Esophagus muscularis mucosa (tissue), 4 donors: Measurements from ENCODE around the gene THOC6. TPM values are rescaled to one million over a fixed set of nuclear protein-coding genes. Genes with fewer than 3 reads are reported as not detected.

ENCODE experiments used
- DNase-seq: peaks from one replicate; pipeline ENCODE4 v3.0.0-alpha.2; 2017; ENCODE audit errors: extremely low spot score
- H3K27ac ChIP-seq, 4 donors: fragments of 200-600 bp; sonication (generic); replicated peaks in 1 of 4; 1 replicate in 3 of 4; 2 replicates in 1 of 4; pipeline ENCODE4 v1.5.1; 2016 to 2019; ENCODE audit warnings: mild to moderate bottlenecking in 1 of 4
- H3K27me3 ChIP-seq, 4 donors: fragments of 200-600 bp; sonication (generic); one replicate each; pipeline versions ENCODE4 v1.5.1 to v1.6.0; 2016 to 2019
- H3K36me3 ChIP-seq, 4 donors: fragments of 200-600 bp; sonication (generic); one replicate each; pipeline ENCODE4 v1.5.1; 2016 to 2019
- H3K4me1 ChIP-seq, 4 donors: fragments of 200-600 bp; sonication (generic); one replicate each; pipeline ENCODE4 v1.5.1; 2016 to 2019
- H3K4me3 ChIP-seq, 4 donors: fragments of 200-600 bp; sonication (generic); 1 replicate in 2 of 4; 2 replicates in 2 of 4; pipeline ENCODE4 v1.5.1; 2016 to 2019; ENCODE audit warnings: mild to moderate bottlenecking in 4 of 4, moderate library complexity in 1 of 4
- H3K9me3 ChIP-seq, 4 donors: fragments of 200-600 bp; sonication (generic); 1 replicate in 3 of 4; 2 replicates in 1 of 4; pipeline ENCODE4 v1.5.1; 2016 to 2019
- EP300 ChIP-seq: sonication (generic); formaldehyde crosslinking; IDR thresholded peaks from one replicate; pipeline ENCODE4 v1.6.1; 2017; ENCODE audit warnings: antibody characterized with exemption
- POLR2A ChIP-seq: fragments of 450-650 bp; IDR thresholded peaks from one replicate; pipeline ENCODE4 v1.6.1; 2017; ENCODE audit warnings: antibody characterized with exemption, moderate library complexity, mild to moderate bottlenecking, low read depth
- POLR2AphosphoS5 ChIP-seq, 2 donors: sonication (generic); formaldehyde crosslinking; IDR thresholded peaks; one replicate each; pipeline ENCODE4 v1.6.1; 2017; ENCODE audit warnings: antibody characterized with exemption in 2 of 2
- WGBS: methylation state at CpG from one replicate; pipeline ENCODE4 v1.1.5; 2018; 5-methylcytosine and 5-hydroxymethylcytosine counted together
- intact Hi-C: fragments of 100-400 bp; cut with DNase I; formaldehyde crosslinking; loops from one replicate; pipeline ENCODE4 v1.15.1; 2023
- total RNA-seq, 4 donors: library from RNA; depleted of rRNA; stranded (reverse); fragments of >200 nt; gene quantifications; one replicate each; pipeline versions ENCODE4 v1.1.0 to v1.2.1, GENCODE V29; 2016
- TF ChIP-seq, protein P1 (sequence below), 3 experiments: fragments of 200-600 bp in 2 of 3; fragments of 450-650 bp in 1 of 3; sonication (generic) in 2 of 3; IDR thresholded peaks; one replicate each; pipeline ENCODE4 v1.5.1; 2017 to 2019; ENCODE audit warnings: antibody characterized with exemption in 3 of 3, mild to moderate bottlenecking in 2 of 3, moderate library complexity in 1 of 3

The THOC6 gene
- total RNA-seq, 4 donors from 2014 or later: 14.1 to 27.9 (median 23.0) TPM

DNA sequence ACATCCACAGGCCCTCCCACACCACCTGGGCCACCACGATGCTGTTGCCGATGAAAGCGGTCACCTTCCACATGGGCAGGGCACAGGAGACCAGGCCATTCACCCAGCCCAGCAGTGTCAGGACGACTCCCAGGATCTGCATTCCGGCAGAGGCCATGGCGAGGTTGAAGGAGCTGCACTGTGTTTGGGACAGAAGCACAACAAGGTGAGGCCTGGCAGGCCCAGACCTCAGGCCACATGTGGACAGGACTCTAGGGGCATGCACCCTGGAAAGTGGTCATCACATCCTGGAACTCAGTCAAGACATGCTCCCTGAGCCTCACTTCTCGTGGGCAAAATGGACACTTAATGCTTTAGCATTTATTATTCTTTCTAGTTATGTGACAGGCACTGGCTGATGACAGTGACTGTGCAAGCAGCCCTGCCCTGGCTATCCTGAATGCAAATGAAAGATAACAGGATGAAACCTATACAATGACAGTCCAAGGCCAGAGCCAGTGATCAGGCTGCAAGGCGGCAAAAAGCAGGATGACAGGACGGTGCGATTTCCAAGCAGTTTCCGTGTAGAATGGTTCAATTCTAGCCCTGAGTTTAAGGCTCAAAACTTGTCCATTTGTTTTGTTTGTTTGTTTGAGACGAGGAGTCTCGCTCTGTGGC, 7.8 kb upstream of the THOC6 start:
- peaks cover 12 to 28% (median 24%) of the 10 kb centered on the region in 4 donors for H3K4me1 ChIP-seq
- no peaks in the 10 kb centered on the region for H3K36me3 ChIP-seq
- no peak for DNase-seq
- 92% methylated on average over 7 of the region's 13 CpGs for WGBS
- H3K4me3 ChIP-seq: no peak overlapping the region
- intact Hi-C loops: no loop called here
- no peaks in the 10 kb centered on the region for H3K9me3 ChIP-seq
- no peak for TF ChIP-seq EP300
- TF ChIP-seq, protein P1, sequence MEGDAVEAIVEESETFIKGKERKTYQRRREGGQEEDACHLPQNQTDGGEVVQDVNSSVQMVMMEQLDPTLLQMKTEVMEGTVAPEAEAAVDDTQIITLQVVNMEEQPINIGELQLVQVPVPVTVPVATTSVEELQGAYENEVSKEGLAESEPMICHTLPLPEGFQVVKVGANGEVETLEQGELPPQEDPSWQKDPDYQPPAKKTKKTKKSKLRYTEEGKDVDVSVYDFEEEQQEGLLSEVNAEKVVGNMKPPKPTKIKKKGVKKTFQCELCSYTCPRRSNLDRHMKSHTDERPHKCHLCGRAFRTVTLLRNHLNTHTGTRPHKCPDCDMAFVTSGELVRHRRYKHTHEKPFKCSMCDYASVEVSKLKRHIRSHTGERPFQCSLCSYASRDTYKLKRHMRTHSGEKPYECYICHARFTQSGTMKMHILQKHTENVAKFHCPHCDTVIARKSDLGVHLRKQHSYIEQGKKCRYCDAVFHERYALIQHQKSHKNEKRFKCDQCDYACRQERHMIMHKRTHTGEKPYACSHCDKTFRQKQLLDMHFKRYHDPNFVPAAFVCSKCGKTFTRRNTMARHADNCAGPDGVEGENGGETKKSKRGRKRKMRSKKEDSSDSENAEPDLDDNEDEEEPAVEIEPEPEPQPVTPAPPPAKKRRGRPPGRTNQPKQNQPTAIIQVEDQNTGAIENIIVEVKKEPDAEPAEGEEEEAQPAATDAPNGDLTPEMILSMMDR (IDR thresholded peaks at IDR 0.05): no peak
- no peak for TF ChIP-seq POLR2A
- no peak for TF ChIP-seq POLR2AphosphoS5 (IDR thresholded peaks at IDR 0.05)
- peaks cover 0 to 69% (median 36%) of the 10 kb centered on the region in 4 donors for H3K27me3 ChIP-seq
- no peak overlapping the region for H3K27ac ChIP-seq

DNA sequence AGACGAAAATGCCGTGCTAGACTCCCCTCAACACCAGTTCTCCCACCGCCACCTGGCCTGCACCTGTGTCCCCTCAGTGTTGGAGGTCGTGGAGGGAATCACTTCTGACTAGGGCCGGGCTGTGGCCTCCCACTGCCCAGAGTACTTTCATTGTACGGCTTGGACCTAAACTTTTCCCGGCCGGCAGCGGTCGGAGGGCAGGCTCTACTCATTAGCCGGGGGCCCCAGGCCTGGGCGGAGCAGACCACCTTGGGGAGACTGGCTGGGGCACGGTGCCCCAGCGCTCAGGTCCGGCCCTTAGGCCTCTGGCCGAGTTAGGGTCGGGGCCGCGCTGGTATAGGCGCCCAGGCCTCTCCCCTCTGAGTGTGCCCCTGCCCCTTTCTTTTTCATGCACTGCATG, 6.5 kb upstream of the THOC6 start:
- DNase-seq: no peak
- intact Hi-C loops: no loop called here
- Histone ChIP-seq H3K4me1 (peaks cover 25 to 42% (median 37%) of the 10 kb centered on the region in 4 donors), H3K9me3 (no peaks in the 10 kb centered on the region), H3K27me3 (peaks cover 0 to 57% (median 27%) of the 10 kb centered on the region in 4 donors), H3K36me3 (peaks cover 0 to 4% (median 0%) of the 10 kb centered on the region in 4 donors), H3K27ac (no peak overlapping the region), H3K4me3 (no peak overlapping the region)
- 72% methylated on average over 9 of the region's 20 CpGs for WGBS
- TF ChIP-seq POLR2A (no peak), EP300 (no peak), POLR2AphosphoS5 (IDR thresholded peaks at IDR 0.05) (no peak)
- TF ChIP-seq, protein P1 (IDR thresholded peaks at IDR 0.05): no peak

DNA sequence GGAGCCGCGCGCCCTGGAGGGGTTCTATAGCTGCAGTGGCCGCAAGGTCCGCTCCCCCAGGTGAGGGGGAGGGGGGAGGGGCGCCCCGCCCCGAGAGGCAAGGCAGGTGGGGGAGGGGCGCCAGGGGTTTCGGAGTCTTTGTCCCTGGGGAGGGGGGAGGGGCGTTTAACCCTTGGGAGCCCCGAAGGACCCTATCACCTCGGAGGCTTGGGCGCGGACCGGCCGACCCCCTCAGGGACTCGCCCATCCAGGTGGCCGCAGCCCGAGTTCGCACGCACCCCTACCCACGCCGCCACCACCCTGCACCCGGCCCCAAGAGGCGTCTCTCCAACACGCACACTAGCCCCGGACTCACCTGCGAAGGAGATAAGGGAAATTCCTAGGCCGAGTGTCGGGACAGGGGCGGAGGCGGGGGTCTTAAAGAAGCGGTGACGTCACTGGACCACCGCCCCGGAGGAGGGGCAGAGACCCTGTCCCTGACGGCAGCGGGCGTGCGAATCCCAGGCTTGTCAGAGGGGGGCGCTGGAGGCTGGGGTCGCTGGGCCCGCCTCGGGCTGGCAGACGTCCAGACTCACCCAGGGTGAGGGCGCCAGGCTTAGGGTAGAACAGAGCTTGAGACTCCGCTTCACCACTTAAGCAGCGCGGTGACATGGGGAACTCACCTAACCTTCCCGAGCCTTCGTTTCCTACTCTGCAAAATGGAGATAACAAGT, 5.9 kb upstream of the THOC6 start, which contains the start of gene CLDN6:
Gene CLDN6, minus strand, starts transcription at position 390 of the 713 bp plus-strand sequence. CDS start 2,162 bp downstream, outside the sequence.
- intact Hi-C loops: no loop called here
- TF ChIP-seq POLR2A: no peak
- no peak for TF ChIP-seq POLR2AphosphoS5 (IDR thresholded peaks at IDR 0.05)
- TF ChIP-seq, protein P1 (IDR thresholded peaks at IDR 0.05): no peak
- TF ChIP-seq EP300: no peak
- peaks cover 0 to 4% (median 0%) of the 10 kb centered on the region in 4 donors for H3K36me3 ChIP-seq
- H3K27ac ChIP-seq: no peak within 1 kb of the TSS
- H3K4me3 ChIP-seq: no peak within 1 kb of the TSS
- H3K4me1 ChIP-seq: peaks cover 31 to 48% (median 43%) of the 10 kb centered on the region in 4 donors
- H3K9me3 ChIP-seq: no peaks in the 10 kb centered on the region
- DNase-seq: no peak
- WGBS: 15% methylated on average over 16 of the region's 52 CpGs
- peaks cover 0 to 51% (median 21%) of the 10 kb centered on the region in 4 donors for H3K27me3 ChIP-seq

DNA sequence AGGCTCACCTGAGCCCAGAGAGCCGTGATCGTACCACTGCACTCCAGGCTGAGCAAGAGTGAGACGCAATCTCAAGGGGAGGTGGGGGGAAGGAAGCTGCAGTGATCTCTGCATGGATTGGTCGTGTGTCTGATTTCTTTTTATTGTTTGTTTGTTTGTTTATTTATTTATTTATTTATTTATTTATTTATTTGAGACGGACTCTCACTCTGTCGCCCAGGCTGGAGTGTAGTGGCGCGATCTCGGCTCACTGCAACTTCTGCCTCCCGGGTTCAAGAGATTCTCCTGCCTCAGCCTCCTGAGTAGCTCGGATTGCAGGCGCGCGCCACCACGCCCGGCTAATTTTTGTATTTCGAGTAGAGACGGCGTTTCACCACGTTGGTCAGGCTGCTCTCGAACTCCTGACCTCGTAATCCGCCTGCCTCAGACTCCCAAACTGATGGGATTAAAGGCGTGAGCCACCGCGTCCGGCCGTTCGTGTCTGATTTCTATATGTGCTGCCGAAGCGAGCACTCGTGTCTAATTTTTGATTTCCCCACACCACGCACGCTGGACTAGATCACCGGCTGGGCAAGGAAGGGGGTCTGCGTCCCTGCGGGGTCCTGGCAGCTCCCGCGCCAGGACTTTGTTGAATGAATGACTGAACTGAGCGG, 4.1 kb upstream of the THOC6 start:
- Histone ChIP-seq H3K36me3 (peaks cover 0 to 4% (median 0%) of the 10 kb centered on the region in 4 donors), H3K27ac (peak overlapping the region; percentile 96 to 99 (median 98)), H3K4me1 (peaks cover 44 to 62% (median 58%) of the 10 kb centered on the region in 4 donors), H3K27me3 (peaks cover 0 to 35% (median 20%) of the 10 kb centered on the region in 4 donors), H3K9me3 (no peaks in the 10 kb centered on the region), H3K4me3 (peak overlapping the region; percentile 66 to 86 (median 74))
- TF ChIP-seq EP300 (no peak), POLR2A (no peak), POLR2AphosphoS5 (IDR thresholded peaks at IDR 0.05) (no peak)
- TF ChIP-seq, protein P1 (IDR thresholded peaks at IDR 0.05): no peak
- 55% methylated on average over 22 of the region's 40 CpGs for WGBS
- intact Hi-C loops: no loop called here
- no peak for DNase-seq
